ENCODE measurements around the gene AIF1L.
"Not testable (repeated sequence)": the region's sequence is repeated elsewhere in the genome, so short reads cannot be mapped to it uniquely, and the experiment has no call there.

Gene AIF1L

GRCh38 chr9:131112374-131113154, 16.2 kb downstream of the AIF1L start:
- no peak for DNase-seq
- H3K27me3 ChIP-seq (ENCODE audit: insufficient read depth, low read depth, severe bottlenecking), result no peaks in the 10 kb centered on the region
- H3K4me3 ChIP-seq (ENCODE audit: low read depth, low read length), result no peak overlapping the region
- no peak overlapping the region for H3K27ac ChIP-seq
- peaks cover 39% of the 10 kb centered on the region for H3K36me3 ChIP-seq
- H3K9me3 ChIP-seq (ENCODE audit: severe bottlenecking), result no peaks in the 10 kb centered on the region
- no peak for TF ChIP-seq CTCF (IDR thresholded peaks at IDR 0.05; ENCODE audit: low read depth, low read length)

GRCh38 chr9:131113655-131114054, 17.3 kb downstream of the AIF1L start:
- DNase-seq, result no peak
- no peaks in the 10 kb centered on the region for H3K9me3 ChIP-seq (ENCODE audit: severe bottlenecking)
- no peak overlapping the region for H3K4me3 ChIP-seq (ENCODE audit: low read depth, low read length)
- H3K36me3 ChIP-seq, result peaks cover 47% of the 10 kb centered on the region
- no peaks in the 10 kb centered on the region for H3K27me3 ChIP-seq (ENCODE audit: insufficient read depth, low read depth, severe bottlenecking)
- TF ChIP-seq CTCF (IDR thresholded peaks at IDR 0.05; ENCODE audit: low read depth, low read length), result no peak
- no peak overlapping the region for H3K27ac ChIP-seq

GRCh38 chr9:131114084-131114535, 17.8 kb downstream of the AIF1L start:
- no peak for TF ChIP-seq CTCF (IDR thresholded peaks at IDR 0.05; ENCODE audit: low read depth, low read length)
- Histone ChIP-seq H3K4me3 (ENCODE audit: low read depth, low read length) (no peak overlapping the region), H3K27me3 (ENCODE audit: insufficient read depth, low read depth, severe bottlenecking) (no peaks in the 10 kb centered on the region), H3K9me3 (ENCODE audit: severe bottlenecking) (no peaks in the 10 kb centered on the region), H3K36me3 (peaks cover 47% of the 10 kb centered on the region), H3K27ac (no peak overlapping the region)
- DNase-seq, result no peak

- H3K4me3 ChIP-seq (ENCODE audit: low read depth, low read length); H3K27ac ChIP-seq; DNase-seq; H3K27me3 ChIP-seq (ENCODE audit: insufficient read depth, low read depth, severe bottlenecking); H3K9me3 ChIP-seq (ENCODE audit: severe bottlenecking): not testable (repeated sequence)
- H3K36me3 ChIP-seq, result peaks cover 54% of the 10 kb centered on the region
These were observed 19.0 kb downstream of the AIF1L start for GRCh38 chr9:131115360-131115742.

- H3K4me3 ChIP-seq (ENCODE audit: low read depth, low read length), result no peak overlapping the region
- TF ChIP-seq CTCF (IDR thresholded peaks at IDR 0.05; ENCODE audit: low read depth, low read length), result no peak
- H3K27me3 ChIP-seq (ENCODE audit: insufficient read depth, low read depth, severe bottlenecking), result no peaks in the 10 kb centered on the region
- no peak overlapping the region for H3K27ac ChIP-seq
- DNase-seq, result no peak
- peaks cover 63% of the 10 kb centered on the region for H3K36me3 ChIP-seq
- H3K9me3 ChIP-seq (ENCODE audit: severe bottlenecking), result no peaks in the 10 kb centered on the region
These were observed 20.2 kb downstream of the AIF1L start for GRCh38 chr9:131116281-131117120.

GRCh38 chr9:131117121-131117761, 20.9 kb downstream of the AIF1L start:
- no peak for TF ChIP-seq CTCF (IDR thresholded peaks at IDR 0.05; ENCODE audit: low read depth, low read length)
- Histone ChIP-seq H3K4me3 (ENCODE audit: low read depth, low read length) (no peak overlapping the region), H3K36me3 (peaks cover 62% of the 10 kb centered on the region), H3K27me3 (ENCODE audit: insufficient read depth, low read depth, severe bottlenecking) (no peaks in the 10 kb centered on the region), H3K27ac (no peak overlapping the region), H3K9me3 (ENCODE audit: severe bottlenecking) (no peaks in the 10 kb centered on the region)
- DNase-seq, result no peak
